Ammon's horn (tissue), 1 donor: Measurements from ENCODE around the gene ANO8.
A peak's percentile ranks its signal among the peaks of the same experiment; 100 is the strongest.
"Not testable (repeated sequence)": the region's sequence is repeated elsewhere in the genome, so short reads cannot be mapped to it uniquely, and the experiment has no call there.

Experiments
- DNase-seq: peaks from one replicate; pipeline ENCODE4 v3.0.0-alpha.2; 2016; ENCODE audit warnings: low spot score

ANO8 gene, protein sequence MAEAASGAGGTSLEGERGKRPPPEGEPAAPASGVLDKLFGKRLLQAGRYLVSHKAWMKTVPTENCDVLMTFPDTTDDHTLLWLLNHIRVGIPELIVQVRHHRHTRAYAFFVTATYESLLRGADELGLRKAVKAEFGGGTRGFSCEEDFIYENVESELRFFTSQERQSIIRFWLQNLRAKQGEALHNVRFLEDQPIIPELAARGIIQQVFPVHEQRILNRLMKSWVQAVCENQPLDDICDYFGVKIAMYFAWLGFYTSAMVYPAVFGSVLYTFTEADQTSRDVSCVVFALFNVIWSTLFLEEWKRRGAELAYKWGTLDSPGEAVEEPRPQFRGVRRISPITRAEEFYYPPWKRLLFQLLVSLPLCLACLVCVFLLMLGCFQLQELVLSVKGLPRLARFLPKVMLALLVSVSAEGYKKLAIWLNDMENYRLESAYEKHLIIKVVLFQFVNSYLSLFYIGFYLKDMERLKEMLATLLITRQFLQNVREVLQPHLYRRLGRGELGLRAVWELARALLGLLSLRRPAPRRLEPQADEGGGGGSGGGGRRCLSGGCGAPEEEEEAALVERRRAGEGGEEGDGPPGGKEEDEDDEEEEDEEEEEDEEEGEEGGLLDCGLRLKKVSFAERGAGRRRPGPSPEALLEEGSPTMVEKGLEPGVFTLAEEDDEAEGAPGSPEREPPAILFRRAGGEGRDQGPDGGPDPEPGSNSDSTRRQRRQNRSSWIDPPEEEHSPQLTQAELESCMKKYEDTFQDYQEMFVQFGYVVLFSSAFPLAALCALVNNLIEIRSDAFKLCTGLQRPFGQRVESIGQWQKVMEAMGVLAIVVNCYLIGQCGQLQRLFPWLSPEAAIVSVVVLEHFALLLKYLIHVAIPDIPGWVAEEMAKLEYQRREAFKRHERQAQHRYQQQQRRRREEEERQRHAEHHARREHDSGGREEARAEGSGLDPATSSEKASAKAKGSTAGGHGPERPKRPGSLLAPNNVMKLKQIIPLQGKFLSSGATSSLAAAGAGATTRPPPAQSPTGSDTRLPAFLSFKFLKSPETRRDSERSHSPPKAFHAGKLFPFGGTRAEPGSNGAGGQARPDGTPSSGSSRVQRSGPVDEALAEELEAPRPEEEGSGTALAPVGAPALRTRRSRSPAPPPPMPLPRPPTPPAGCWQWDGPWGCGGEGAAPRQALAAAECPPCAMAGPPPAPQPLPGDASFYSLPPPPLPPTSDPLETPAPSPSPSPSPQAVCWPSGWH

DNA sequence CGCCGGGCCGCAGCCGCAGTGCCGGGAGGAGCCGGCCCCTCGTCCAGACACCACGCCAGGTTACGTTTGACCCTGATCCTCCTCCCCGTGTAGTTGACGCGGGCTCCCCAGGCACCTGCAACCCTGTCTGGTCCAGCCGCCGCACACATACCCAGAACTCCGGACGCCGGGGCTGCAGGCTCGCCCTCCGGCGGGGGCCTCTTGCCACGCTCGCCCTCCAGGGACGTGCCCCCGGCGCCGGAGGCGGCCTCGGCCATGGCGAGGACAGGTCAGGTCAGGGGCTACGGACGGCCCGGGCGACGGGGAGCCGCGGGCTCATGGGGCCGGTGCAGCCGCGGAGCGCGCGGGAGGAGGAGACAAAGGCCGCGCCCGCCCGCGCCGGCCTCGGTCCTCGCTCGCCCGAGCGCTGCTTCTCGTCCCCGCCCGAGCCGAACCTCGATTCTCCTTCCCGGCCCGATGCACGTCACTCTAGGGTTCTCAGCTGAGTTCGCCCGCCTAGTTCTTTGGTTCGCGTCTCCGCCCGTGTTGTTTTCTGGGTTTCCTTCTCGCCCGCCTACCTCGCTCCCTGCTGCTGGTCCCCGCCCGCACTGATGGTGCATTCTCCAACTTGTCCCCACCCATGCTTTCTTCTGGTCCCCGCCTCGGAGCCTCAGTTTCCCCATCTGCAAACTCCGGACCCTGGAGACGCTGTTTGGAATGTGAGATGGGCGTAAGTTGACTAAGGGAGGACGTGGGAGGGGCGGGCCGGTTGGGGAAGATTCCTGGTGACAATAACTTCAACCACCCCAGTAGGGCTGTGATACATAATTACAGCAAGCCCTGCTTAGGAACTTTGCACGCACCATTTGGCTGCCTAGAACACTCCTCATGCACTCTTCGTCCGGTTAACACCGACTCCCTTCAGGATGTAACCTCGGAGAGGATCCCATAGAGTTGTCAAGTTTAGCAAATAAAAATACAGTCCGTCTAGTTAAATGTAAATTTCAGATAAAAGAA, at the start of gene ANO8:
ANO8 (minus strand) TSS at position 442 of the 996 bp plus-strand sequence; CDS start at position 257, 185 bp downstream.
- peak; percentile 97 for DNase-seq

DNA sequence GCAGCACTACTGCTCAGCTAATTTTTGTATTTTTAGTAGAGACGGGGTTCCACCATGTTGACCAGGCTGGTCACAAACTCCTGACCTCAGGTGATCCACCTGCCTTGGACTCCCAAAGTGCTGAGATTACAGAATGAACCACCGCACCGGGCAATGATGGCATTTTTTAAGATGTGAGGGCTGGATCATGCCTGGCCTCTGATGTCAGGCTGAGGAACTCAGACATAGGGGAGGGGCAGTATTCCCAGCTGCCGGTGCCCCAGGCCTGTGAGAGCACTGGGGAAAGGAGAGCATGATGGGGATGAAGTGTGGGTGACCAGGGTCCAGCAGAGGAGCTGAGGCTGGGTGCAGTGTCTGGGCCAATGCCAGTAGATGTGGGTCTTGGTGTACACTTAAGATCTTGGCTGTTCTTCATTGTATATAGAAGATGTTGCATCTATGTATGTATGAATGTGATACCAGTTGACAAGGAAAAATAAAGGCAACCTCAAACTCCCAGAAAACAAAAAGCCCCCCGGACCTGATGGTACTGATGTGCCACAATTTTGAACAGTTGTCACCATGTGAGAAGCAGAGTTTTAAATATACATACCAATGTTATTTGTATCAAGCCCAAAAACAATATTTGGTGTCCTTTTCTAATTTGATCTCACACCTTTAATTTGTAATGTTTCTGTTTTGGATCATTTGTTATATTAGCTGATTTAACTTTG, 45.9 kb upstream of the ANO8 start:
- no peak for DNase-seq

DNA sequence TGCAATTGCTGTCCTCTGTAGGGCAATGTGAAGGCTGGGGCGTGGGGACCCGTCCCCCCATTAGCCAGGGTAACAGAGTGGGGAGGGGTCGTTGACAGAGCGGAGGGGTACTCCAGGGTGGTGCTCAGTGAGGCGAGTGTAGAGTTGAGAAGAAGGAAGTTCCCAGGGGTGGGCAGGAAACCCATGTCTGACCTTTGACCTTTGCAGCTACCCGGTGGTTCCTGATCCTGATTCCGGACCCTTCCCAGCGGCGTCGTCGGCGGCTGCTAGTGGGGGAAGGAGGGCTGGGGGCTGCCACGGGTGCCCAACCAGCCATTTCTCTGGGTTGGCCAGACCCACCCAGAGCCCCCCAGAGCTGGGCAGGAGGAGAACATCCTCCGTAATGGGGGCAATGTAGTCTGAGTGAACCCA, 44.6 kb upstream of the ANO8 start:
- no peak for DNase-seq

DNA sequence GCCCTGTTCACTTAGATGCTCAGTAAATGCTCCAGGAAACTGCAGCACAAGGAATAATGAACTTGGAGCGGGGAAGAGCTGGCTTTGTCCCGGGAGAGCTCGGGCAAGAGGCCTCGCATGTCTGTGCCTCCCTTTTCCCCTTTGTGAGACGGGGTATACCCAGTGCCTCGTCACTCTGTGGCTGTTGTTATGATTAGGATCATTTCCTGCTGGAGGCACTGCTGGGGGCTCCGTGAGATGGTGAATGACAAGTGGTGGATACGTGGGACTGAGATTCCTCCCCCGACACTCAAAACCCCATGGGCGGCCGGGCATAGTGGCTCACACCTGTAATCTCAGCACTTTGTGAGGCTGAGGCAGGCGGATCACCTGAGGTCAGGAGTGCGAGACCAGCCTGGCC, 43.6 kb upstream of the ANO8 start:
- no peak for DNase-seq

DNA sequence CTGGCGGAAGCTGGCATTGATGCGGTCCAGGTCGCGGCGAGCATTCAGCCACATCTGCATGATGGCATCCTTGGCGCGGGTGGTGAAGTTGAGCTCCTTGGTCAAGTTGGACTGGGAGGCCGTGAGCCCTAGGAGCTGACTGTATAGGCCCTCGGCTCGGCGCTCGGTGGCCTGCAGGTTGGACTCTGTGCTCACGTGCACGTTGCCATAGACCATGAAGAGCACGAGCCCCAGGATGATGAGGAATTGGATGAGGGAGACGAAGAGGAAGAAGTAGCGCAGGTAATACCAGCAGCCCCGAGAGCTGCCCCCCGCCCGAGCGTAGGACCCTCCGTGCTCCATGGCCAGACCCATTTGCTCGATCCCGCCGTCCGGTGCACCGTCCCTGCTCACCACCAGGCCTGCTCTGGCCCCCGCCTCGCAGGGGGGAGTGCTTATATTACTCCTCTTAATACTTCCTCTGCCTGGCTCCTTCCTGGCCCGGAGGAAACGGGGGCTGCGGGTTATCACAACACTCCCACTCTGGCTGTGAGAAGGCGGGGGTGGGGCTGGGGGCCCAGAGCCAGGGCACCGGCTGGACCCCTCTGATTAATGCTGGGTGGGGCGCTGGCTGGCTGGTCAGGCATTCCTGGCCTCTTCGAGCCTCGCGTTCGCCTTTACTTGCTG, 42.4 kb upstream of the ANO8 start, which contains the start of gene PLVAP:
PLVAP (minus strand) TSS at position 408 of the 666 bp plus-strand sequence; CDS start at position 354, 54 bp downstream.
- DNase-seq = no peak

DNA sequence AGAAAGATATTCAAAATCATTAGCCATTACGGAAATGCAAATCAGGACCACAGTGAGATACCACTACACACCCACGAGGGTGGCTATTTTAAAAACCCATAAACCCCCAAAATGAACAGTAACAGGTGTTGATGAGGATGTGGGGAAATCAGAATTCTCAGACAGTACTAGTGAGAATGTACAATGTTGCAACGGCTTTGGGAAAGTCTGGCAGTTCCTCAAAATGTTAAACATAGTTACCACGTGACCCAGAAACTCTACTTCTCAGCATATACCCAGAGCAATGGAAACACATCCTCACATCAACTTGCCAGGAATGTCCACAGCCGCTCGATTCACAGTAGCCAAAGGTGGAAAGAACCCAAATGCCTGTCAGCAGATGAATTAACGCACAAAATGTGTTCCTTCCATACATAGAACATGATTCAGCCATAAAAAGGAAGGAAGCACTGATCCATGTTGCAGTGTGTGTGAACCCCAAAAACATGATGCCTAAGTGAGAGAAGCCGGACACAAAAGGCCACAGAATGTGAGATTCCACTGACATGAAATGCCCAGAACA, 35.5 kb upstream of the ANO8 start:
- peak; percentile 66 for DNase-seq

DNA sequence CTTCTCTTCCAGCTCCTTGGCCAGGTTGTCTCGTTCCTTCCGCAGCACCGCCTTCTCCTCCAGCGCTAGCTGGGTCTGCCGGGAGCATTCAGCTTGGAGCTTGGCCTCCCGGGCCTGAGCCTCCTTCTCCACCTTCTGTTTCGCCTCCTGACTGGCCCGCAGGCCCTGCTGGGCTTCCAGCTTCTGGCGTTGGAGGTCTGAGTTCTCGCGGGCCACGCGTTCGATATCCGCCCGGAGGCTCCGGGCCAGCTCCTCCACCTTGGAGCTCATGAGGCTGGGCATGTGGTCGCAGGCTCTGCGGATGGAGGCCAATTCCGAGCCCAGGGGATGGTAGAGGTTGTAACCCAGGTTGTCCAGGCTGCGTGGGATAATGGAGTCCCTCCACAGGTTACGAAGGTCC, 30.7 kb upstream of the ANO8 start:
- no peak for DNase-seq

DNA sequence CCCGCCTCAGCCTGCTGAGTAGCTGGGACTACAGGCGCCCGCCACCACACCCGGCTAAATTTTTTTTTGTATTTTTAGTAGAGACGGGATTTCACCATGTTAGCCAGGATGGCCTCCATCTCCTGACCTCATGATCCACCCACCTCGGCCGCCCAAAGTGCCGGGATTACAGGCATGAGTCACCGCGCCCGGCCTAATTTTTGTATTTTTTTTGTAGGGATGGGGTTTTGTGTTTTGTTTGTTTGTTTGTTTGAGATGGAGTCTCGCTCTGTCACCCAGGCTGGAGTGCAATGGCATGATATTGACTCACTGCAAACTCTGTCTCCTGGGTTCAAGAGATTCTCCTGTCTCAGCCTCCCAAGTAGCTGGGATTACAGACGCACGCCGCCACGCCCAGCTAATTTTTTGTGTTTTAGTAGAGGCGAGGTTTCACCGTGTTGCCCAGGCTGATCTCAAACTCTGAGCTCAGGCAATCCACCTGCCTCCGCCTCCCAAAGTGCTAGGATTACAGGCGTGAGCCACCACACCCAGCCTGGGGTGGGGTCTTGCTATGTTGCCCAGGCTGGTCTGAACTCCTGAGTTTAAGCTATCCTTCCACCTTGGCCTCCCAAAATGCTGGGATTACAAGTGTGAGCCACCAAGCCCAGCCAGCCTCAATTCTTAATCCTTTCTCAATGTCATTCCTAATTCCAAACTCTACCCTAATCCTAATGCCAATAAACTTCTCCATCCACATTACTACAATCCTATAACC, 29.4 kb upstream of the ANO8 start:
- DNase-seq = not testable (repeated sequence)

DNA sequence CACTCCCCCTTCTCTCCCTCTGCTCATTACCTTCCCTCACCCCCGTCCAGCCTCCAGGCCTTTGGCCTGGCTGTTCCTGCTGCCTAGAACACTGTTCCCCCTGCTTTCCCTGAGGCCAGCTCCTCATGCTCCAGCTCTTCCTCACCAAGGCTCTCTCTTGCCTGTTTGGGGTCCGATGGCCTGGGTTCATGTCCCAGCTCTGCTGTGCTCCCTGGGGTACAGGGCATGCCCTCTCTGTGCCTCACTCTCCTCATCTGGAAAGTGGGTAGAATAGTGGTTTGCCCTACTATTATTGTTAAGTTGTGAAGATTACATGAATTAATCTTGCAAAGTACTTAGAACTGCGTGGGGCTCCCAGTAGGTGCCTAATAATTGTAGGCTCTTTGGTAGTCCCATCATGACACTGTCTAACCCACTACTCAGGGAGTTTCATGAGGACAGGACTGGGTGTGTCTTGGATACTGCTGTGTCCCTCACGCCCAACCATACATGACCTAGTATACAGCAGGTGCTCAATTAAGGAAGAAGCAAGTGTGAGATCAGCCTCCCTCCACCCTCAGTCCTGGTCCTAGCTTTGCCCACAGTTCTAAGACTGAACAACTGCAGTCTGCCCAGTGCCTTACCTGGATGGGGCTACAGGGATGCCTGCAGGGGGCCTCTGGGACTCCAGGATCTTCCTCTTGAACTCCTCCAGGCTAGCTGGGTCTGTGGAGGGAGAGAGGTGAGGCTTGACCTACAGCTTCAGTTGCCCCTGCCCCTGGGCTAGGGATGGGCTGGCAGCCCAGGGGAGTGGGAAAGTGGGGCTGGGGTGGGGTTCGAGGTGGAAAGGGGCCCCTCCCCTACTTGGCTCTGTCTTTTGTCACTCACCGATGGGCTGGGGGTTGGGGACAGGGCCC, 25.5 kb upstream of the ANO8 start:
- no peak for DNase-seq

DNA sequence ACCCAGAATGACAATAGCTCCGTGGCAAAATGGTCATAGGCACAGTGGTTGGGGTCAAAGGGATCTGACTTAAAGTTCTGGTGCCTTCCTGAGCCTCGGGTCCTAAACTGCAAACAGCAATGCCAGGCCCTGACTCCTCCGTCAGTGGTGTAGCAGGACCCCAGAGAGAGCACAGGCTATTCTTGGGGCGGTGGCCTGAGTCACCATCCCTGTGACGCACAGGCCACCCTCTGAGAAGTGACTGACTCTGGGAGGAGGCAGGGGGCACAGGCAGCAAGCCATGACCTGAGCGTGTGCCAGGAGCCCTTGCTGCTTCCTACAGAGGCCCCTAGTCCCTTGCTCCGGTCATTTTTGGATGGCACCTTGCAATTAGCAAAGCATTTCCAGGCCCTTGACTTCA, 23.7 kb upstream of the ANO8 start:
- DNase-seq = no peak

DNA sequence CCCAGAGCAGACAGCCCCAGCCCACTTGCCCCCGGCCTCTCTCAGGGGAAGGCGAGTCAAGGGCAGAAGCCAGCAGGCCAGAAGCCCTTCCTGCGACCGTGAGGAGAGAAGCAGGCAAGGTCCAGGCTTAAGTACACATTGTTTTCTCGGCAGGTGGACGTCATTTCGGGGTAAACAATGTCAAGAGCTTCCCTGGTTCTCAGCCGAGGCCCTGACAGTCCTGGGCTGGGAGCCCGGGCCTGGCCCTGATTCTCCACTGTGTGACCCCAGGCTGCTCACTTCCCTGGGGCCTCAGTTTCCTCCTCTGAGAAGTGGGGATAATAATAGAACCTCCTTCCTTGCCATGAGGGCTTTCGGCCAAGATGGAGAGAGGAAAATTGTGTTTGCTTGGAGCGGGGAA, 23.1 kb upstream of the ANO8 start:
- DNase-seq = no peak

DNA sequence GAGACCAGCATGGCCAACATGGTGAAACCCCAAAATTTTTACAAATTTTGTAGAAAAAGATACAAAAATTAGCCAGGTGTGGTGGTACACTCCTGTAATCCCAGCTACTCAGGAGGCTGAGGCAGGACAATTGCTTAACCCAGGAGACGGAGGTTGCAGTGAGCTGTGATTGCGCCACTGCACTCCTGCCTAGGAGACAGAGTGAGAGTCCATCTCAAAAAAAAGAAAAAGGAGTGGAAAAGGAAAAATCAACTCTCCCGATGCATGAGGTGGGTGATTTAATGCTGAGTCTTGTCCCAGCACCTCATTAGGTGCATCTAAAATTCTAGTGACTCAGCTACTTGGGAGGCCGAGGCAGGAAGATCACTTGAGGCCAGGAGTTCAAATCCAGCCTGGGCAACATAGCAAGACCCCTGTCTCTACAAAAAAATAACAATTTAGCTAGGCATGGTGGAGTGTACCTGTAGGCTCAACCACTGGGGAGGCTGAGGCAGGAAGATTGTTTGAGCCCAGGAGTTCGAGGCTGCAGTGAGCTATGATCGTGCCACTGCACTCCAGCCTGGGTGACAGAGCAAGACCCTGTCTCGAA, 22.5 kb upstream of the ANO8 start:
- no peak for DNase-seq

DNA sequence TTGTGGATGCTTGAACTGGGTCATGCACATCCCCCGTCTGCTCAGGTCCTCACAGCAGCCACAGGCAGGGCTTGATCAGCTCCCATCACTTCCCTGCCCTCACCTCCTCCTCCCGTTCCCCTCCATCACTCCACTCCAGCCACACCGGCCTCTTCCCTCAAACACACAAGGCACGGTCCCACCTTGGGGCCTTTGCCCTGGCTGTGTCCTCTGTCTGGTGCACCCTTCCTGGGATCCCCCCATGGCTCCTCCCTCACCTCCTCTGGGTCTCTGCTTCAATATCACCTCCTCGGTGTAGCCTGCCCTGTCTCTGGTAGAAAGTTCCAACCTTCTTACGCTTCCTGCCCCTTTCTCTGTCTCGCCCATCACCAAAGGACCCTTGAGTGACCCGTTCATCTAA, 18.7 kb upstream of the ANO8 start:
- no peak for DNase-seq

DNA sequence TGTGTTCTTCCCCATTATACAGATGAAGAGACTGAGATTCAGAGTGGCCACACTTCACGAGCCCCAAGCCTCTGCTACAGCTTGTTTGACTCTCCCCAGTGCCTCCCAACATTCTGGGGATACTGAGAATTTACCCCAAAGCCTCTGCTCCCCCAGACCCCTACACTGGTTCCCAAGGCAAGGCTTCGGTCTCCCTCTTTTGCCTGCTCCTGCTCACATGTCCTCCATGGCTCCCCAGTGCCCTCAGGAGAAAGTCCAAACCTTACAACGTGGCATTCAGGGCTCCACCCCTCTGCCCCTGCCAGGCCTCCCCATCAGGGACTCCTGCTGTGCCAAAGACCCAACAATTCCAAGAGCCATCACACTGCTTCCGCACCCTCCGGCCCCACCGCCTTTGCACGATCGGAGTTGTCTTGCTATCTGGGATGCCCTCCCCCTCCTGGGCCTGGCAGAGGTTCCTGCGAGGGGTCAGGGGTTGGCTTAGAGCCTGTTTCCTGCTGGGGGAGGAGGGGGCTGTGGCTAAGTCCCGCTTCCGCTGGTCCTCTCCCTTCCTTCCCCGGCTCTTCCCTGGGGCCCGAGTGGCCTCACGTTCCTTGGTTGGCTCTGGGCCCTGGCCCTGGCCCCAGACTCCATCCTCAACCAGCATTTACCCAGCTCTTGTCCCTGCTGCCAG, 18.1 kb upstream of the ANO8 start:
- DNase-seq = no peak

DNA sequence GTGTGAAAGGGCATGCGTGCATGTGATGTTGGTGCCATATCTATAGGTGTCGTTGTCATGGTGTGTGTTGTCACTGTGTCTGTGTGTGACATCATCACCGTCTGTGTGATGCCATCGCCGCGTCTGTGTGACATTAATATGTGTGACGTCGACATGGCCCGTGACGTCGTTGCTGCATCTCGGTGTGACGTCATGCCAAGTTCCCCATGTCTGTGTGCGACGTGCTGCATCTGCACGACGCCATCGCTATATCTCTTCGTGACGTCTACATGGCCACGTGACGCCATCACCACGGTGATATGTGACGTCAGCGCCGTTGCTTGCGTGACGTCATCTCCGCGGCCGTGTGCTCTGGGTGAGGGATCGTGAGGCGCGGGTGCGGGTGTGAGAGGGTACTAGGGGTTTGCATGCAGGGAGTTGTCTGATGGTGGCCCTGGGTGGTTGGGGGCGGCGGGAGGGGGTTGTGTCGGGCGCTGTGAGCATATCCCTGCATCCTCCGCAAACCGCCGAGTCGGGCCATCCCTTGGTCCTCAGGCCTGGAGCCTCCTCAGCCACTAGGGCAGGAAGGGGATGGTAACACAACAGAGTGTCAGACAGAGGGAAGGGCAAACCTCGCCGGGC, 17.3 kb upstream of the ANO8 start:
- DNase-seq = no peak

DNA sequence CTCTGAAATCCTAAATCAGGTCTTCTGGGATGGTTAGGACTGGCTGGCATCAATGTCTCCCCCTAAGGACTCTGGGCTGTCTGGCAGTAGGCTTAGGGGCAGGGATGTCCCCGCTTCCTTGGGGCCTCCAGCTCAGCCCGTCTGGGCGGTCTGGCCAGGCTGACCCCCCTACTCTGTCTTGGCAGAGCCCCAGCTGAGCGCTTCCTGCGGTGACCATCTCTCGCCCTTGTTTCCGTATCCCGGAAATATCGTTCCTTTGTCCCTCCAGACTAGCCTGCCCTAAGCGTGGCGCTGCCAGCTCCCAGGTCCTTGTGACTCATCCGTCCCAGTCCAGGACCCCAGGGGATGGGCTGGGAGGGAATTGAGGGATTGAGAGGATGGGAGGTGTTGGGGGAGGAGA, 14.0 kb upstream of the ANO8 start:
- no peak for DNase-seq
